ENCODE measurements around the gene LDLRAD4.
"Not testable (repeated sequence)": the region's sequence is repeated elsewhere in the genome, so short reads cannot be mapped to it uniquely, and the experiment has no call there.

The LDLRAD4 gene

DNA sequence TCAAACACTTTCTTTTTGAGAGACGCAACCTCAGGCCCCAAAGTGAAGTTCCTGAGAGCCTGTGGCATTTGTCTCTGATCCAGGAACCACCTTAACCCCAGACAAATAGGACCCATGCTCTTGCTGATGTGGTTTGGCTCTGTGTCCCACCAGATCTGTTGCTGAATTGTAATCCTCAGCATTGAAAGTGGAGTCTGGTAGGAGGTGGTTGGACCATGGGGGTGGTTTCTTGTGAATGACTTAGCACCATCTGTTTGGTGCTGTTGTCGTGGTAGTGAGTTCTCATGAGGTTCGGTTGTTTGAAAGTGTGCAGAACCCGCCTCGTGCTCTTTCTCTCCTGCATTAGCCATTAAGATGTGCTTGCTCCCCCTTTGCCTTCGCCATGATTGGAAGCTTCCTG, 255.2 kb downstream of the LDLRAD4 start:
- DNase-seq: peak in 1 of 3 donors; percentile 37
- Histone ChIP-seq H3K4me3 (ENCODE audit: control insufficient read depth in 1 of 7, extremely low read depth in 1 of 7, insufficient read depth in 4 of 7, low read depth in 2 of 7, low read length in 6 of 7) (no peak overlapping the region), H3K4me1 (ENCODE audit: control extremely low read depth in 1 of 4, control insufficient read depth in 4 of 4, insufficient read depth in 4 of 4, low read length in 3 of 4) (peaks cover 3 to 32% (median 27%) of the 10 kb centered on the region in 4 experiments), H3K9me3 (ENCODE audit: control extremely low read depth in 1 of 5, control insufficient read depth in 4 of 5, insufficient read depth in 2 of 5, low read depth in 1 of 5, low read length in 4 of 5) (peaks cover 0 to 2% (median 0%) of the 10 kb centered on the region in 5 experiments), H3K36me3 (ENCODE audit: control insufficient read depth in 4 of 4, insufficient read depth in 4 of 4, low read length in 3 of 4) (peaks cover 0 to 11% (median 0%) of the 10 kb centered on the region in 4 experiments), H3K27me3 (replicated peaks in 2 of 5; ENCODE audit: control insufficient read depth in 4 of 5, insufficient read depth in 5 of 5, low read length in 4 of 5) (no peaks in the 10 kb centered on the region), H3K27ac (ENCODE audit: insufficient read depth in 1 of 2, low read depth in 1 of 2, low read length in 2 of 2, poor library complexity in 1 of 2, severe bottlenecking in 2 of 2) (no peak overlapping the region)
- WGBS (ENCODE audit: insufficient coverage): 95% methylated on average over 6 of the region's 6 CpGs
- CTCF ChIA-PET: interaction anchor here (1.2 kb wide), 1 partner anchor 11 kb away, joined by 4 read pairs; no protein-coding TSS in a partner anchor
- POLR2A ChIA-PET: interaction anchor here (0.6 kb wide), 1 partner anchor 11 kb away, joined by 4 read pairs; no protein-coding TSS in a partner anchor

DNA sequence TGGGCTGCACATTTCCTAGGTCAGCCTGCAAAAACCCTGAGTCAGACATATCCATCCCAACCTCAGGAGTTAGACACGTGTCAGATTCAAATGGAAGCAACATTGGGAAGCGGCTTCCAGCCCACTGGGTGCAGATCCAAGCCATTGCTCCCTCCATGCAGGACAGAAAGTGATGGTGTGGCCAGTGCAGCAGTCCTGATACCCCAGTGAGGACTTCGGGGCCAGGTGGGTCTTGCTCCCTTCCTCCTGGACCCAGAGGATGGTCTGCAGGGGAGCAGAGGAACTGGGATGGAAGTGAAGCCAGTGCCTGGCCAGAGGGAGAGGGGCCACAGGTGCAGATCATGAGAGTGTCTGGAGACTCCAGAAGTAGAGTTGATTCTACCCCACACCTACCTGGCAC, 255.8 kb downstream of the LDLRAD4 start:
- H3K4me1 ChIP-seq (ENCODE audit: control extremely low read depth in 1 of 4, control insufficient read depth in 4 of 4, insufficient read depth in 4 of 4, low read length in 3 of 4): peaks cover 3 to 32% (median 27%) of the 10 kb centered on the region in 4 experiments
- H3K4me3 ChIP-seq (ENCODE audit: control insufficient read depth in 1 of 7, extremely low read depth in 1 of 7, insufficient read depth in 4 of 7, low read depth in 2 of 7, low read length in 6 of 7): no peak overlapping the region
- no peak for DNase-seq
- H3K27ac ChIP-seq (ENCODE audit: insufficient read depth in 1 of 2, low read depth in 1 of 2, low read length in 2 of 2, poor library complexity in 1 of 2, severe bottlenecking in 2 of 2): no peak overlapping the region
- 86% methylated on average over 1 of the region's 3 CpGs for WGBS (ENCODE audit: insufficient coverage)
- no peaks in the 10 kb centered on the region for H3K27me3 ChIP-seq (replicated peaks in 2 of 5; ENCODE audit: control insufficient read depth in 4 of 5, insufficient read depth in 5 of 5, low read length in 4 of 5)
- no peaks in the 10 kb centered on the region for H3K9me3 ChIP-seq (ENCODE audit: control extremely low read depth in 1 of 5, control insufficient read depth in 4 of 5, insufficient read depth in 2 of 5, low read depth in 1 of 5, low read length in 4 of 5)
- CTCF ChIA-PET: interaction anchor here (1.0 to 1.3 kb wide), 2 partner anchors 9 to 121 kb away, joined by 3 to 4 read pairs; no protein-coding TSS in a partner anchor
- H3K36me3 ChIP-seq (ENCODE audit: control insufficient read depth in 4 of 4, insufficient read depth in 4 of 4, low read length in 3 of 4): peaks cover 0 to 11% (median 0%) of the 10 kb centered on the region in 4 experiments
- POLR2A ChIA-PET: no interaction called here

DNA sequence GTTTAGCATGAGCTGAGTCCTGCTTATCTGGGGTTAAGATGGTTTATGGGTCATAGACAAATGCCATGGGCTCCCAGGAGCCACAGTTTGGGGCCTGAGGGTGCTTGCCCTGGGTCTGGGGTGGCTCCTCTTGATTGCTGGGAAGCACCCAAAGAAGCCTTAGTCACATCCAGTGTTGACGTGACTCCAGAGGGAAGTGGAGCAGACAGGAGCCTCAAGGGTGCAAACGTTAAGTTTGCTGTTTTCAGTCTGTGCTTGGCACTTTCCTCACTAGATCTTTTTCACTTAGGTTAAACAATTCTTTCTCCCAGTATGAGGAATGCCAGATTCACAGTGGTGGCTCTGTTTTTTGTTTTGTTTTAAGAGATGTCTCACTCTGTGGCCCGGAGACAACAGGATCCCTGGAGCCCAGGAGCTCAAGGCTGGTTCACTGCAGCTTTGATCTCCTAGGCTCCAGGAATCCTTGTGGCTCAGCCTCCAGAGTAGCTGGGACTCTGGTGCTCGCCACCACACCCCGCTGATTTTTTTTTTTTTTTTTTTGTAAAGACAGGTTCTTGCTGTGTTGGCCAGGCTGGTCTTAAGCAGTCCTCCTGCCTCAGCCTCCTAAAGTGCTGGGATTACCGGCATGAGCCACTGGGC, 256.5 kb downstream of the LDLRAD4 start:
- Histone ChIP-seq H3K27me3 (replicated peaks in 2 of 5; ENCODE audit: control insufficient read depth in 4 of 5, insufficient read depth in 5 of 5, low read length in 4 of 5) (no peaks in the 10 kb centered on the region), H3K4me3 (ENCODE audit: control insufficient read depth in 1 of 7, extremely low read depth in 1 of 7, insufficient read depth in 4 of 7, low read depth in 2 of 7, low read length in 6 of 7) (no peak overlapping the region), H3K4me1 (ENCODE audit: control extremely low read depth in 1 of 4, control insufficient read depth in 4 of 4, insufficient read depth in 4 of 4, low read length in 3 of 4) (peaks cover 3 to 32% (median 27%) of the 10 kb centered on the region in 4 experiments), H3K27ac (ENCODE audit: insufficient read depth in 1 of 2, low read depth in 1 of 2, low read length in 2 of 2, poor library complexity in 1 of 2, severe bottlenecking in 2 of 2) (no peak overlapping the region), H3K9me3 (ENCODE audit: control extremely low read depth in 1 of 5, control insufficient read depth in 4 of 5, insufficient read depth in 2 of 5, low read depth in 1 of 5, low read length in 4 of 5) (peaks cover 0 to 3% (median 0%) of the 10 kb centered on the region in 5 experiments), H3K36me3 (ENCODE audit: control insufficient read depth in 4 of 4, insufficient read depth in 4 of 4, low read length in 3 of 4) (peaks cover 0 to 11% (median 0%) of the 10 kb centered on the region in 4 experiments)
- ChIA-PET CTCF (interaction anchor here (0.5 to 1.3 kb wide), 4 partner anchors 8 to 1090 kb away, joined by 3 to 4 read pairs (median 4); no protein-coding TSS in a partner anchor), POLR2A (no interaction called here)
- no peak for DNase-seq
- WGBS (ENCODE audit: insufficient coverage): 100% methylated on average over 3 of the region's 6 CpGs

DNA sequence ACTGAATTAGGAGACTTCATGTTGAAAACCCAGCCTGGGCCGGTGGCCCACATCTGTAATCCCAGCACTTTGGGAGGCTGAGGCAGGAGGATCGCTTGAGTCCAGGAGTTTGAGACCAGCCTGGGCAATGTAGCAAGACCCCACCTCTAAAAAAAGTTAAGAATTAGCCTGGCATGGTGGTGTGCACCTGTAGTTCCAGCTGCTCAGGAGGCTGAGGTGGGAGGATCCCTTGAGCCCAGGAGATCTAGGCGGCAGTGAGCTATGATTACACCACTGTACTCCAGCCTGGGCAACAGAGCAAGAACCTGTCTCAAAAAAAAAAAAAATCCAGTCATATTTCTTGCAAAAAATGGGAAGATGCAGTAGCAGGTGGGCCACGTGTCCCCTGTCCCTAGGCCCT, 257.8 kb downstream of the LDLRAD4 start:
- Histone ChIP-seq H3K4me1 (ENCODE audit: control extremely low read depth in 1 of 4, control insufficient read depth in 4 of 4, insufficient read depth in 4 of 4, low read length in 3 of 4) (peaks cover 3 to 26% (median 19%) of the 10 kb centered on the region in 4 experiments), H3K36me3 (ENCODE audit: control insufficient read depth in 4 of 4, insufficient read depth in 4 of 4, low read length in 3 of 4) (peaks cover 0 to 11% (median 0%) of the 10 kb centered on the region in 4 experiments)
- CTCF ChIA-PET; DNase-seq; H3K9me3 ChIP-seq (ENCODE audit: control extremely low read depth in 1 of 5, control insufficient read depth in 4 of 5, insufficient read depth in 2 of 5, low read depth in 1 of 5, low read length in 4 of 5); H3K27ac ChIP-seq (ENCODE audit: insufficient read depth in 1 of 2, low read depth in 1 of 2, low read length in 2 of 2, poor library complexity in 1 of 2, severe bottlenecking in 2 of 2); H3K27me3 ChIP-seq (replicated peaks in 2 of 5; ENCODE audit: control insufficient read depth in 4 of 5, insufficient read depth in 5 of 5, low read length in 4 of 5); H3K4me3 ChIP-seq (ENCODE audit: control insufficient read depth in 1 of 7, extremely low read depth in 1 of 7, insufficient read depth in 4 of 7, low read depth in 2 of 7, low read length in 6 of 7); POLR2A ChIA-PET: not testable (repeated sequence)
- 100% methylated on average over 3 of the region's 4 CpGs for WGBS (ENCODE audit: insufficient coverage)

DNA sequence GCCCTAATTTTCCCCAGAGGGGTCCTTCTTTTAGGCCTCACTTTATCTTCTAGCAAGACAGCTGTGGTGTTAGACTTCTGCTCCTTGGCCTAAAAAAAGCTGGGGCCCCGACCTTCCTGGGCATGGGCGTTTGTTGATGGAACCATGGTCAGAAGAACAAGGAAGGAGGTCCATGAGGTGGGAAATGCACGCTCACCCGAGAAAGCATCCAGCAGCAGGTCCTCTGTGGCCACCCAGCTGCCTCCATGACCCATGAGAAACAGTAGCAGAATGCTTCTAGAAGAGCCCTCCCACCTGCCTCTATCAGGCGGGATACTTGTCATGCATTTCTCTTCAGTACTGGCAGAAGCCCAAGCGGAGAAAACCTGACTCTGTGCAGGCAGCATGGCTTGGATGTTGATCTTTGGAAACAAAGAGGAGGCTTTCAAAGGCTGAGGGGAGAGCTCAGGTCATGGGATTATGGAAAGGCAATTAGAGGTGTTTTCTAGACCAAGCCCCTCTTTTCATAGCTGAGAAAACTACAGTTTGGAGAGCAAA, 258.7 kb downstream of the LDLRAD4 start:
- ChIA-PET CTCF (no interaction called here), POLR2A (no interaction called here)
- DNase-seq: no peak
- Histone ChIP-seq H3K27me3 (replicated peaks in 2 of 5; ENCODE audit: control insufficient read depth in 4 of 5, insufficient read depth in 5 of 5, low read length in 4 of 5) (no peaks in the 10 kb centered on the region), H3K4me1 (ENCODE audit: control extremely low read depth in 1 of 4, control insufficient read depth in 4 of 4, insufficient read depth in 4 of 4, low read length in 3 of 4) (peaks cover 0 to 24% (median 16%) of the 10 kb centered on the region in 4 experiments), H3K9me3 (ENCODE audit: control extremely low read depth in 1 of 5, control insufficient read depth in 4 of 5, insufficient read depth in 2 of 5, low read depth in 1 of 5, low read length in 4 of 5) (peaks cover 0 to 3% (median 0%) of the 10 kb centered on the region in 5 experiments), H3K36me3 (ENCODE audit: control insufficient read depth in 4 of 4, insufficient read depth in 4 of 4, low read length in 3 of 4) (peaks cover 0 to 11% (median 0%) of the 10 kb centered on the region in 4 experiments), H3K27ac (ENCODE audit: insufficient read depth in 1 of 2, low read depth in 1 of 2, low read length in 2 of 2, poor library complexity in 1 of 2, severe bottlenecking in 2 of 2) (no peak overlapping the region), H3K4me3 (ENCODE audit: control insufficient read depth in 1 of 7, extremely low read depth in 1 of 7, insufficient read depth in 4 of 7, low read depth in 2 of 7, low read length in 6 of 7) (no peak overlapping the region)
- WGBS (ENCODE audit: insufficient coverage): 100% methylated on average over 5 of the region's 6 CpGs

DNA sequence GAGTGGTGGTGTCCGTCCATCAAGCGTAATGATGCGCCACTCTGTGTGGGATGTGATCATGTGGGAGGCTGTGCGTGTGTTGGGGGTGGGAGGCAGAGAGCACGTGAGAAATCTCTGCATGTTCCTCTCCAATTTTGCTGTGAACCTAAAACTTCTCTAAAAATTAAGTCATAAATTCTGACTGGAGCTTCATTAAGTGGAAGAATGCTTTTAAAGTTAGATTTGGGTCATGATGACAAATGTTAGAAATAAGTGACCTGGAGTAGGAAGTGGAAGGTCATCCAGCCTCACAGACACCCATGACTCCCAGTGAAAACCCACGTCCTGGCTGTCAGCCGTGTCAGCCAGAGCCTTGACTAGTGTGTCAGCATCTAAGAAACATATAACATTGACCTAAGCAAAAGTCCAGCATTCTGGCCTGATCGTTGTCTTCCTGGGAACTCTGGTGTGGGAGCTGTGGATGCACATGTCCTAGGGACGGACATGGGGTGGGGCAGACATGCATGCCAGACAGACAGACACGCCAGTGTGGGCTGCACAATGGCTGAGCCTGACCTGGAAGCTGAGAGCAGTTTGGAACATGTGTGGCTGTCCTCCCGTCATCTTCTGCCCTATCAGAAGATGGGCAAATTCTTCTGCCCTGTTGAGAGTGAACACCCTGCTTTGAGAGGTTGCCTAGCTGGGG, 262.2 kb downstream of the LDLRAD4 start:
- 76% methylated on average over 11 of the region's 11 CpGs for WGBS (ENCODE audit: insufficient coverage)

More for the DNA sequence above, 262.2 kb downstream of the LDLRAD4 start:
- no peak for DNase-seq
- Histone ChIP-seq H3K27ac (ENCODE audit: insufficient read depth in 1 of 2, low read depth in 1 of 2, low read length in 2 of 2, poor library complexity in 1 of 2, severe bottlenecking in 2 of 2) (no peak overlapping the region), H3K4me1 (ENCODE audit: control extremely low read depth in 1 of 4, control insufficient read depth in 4 of 4, insufficient read depth in 4 of 4, low read length in 3 of 4) (peaks cover 0 to 47% (median 21%) of the 10 kb centered on the region in 4 experiments), H3K27me3 (replicated peaks in 2 of 5; ENCODE audit: control insufficient read depth in 4 of 5, insufficient read depth in 5 of 5, low read length in 4 of 5) (no peaks in the 10 kb centered on the region), H3K9me3 (ENCODE audit: control extremely low read depth in 1 of 5, control insufficient read depth in 4 of 5, insufficient read depth in 2 of 5, low read depth in 1 of 5, low read length in 4 of 5) (peaks cover 0 to 3% (median 0%) of the 10 kb centered on the region in 5 experiments), H3K36me3 (ENCODE audit: control insufficient read depth in 4 of 4, insufficient read depth in 4 of 4, low read length in 3 of 4) (peaks cover 0 to 6% (median 0%) of the 10 kb centered on the region in 4 experiments), H3K4me3 (ENCODE audit: control insufficient read depth in 1 of 7, extremely low read depth in 1 of 7, insufficient read depth in 4 of 7, low read depth in 2 of 7, low read length in 6 of 7) (no peak overlapping the region)
- POLR2A ChIA-PET: interaction anchor here (1.0 kb wide), 1 partner anchor 16 kb away, joined by 3 read pairs; no protein-coding TSS in a partner anchor
- CTCF ChIA-PET: interaction anchor here (1.4 to 2.6 kb wide), 2 partner anchors 8 to 17 kb away, joined by 3 to 10 read pairs; no protein-coding TSS in a partner anchor
